Mesendoderm (in vitro differentiated cells): Measurements from ENCODE around the gene PPP6R3.

Source experiments
- DNase-seq: peaks from one replicate; pipeline ENCODE4 v3.0.0; 2013
- H2AK5ac ChIP-seq: 2 replicates; pipeline ENCODE4 v1.6.1; 2013; ENCODE audit warnings: low read length, inconsistent platforms
- H2BK120ac ChIP-seq: 2 replicates; pipeline ENCODE4 v1.6.1; 2013; ENCODE audit warnings: low read depth, mild to moderate bottlenecking, low read length, moderate library complexity, mixed read lengths
- H2BK15ac ChIP-seq: replicated peaks from 2 replicates; pipeline ENCODE4 v1.6.1; 2013; ENCODE audit warnings: low read depth, mild to moderate bottlenecking, moderate library complexity
- H2BK5ac ChIP-seq: 2 replicates; pipeline ENCODE4 v1.6.1; 2013; ENCODE audit warnings: low read length, inconsistent platforms
- H3K18ac ChIP-seq: 2 replicates; pipeline ENCODE4 v1.6.1; 2013; ENCODE audit warnings: mild to moderate bottlenecking, low read length, mixed read lengths
- H3K23ac ChIP-seq: one replicate; pipeline ENCODE4 v1.6.1; 2013; ENCODE audit warnings: low read length
- H3K27ac ChIP-seq: 2 replicates; pipeline ENCODE4 v1.5.1; 2013; ENCODE audit warnings: low read depth, mild to moderate bottlenecking, inconsistent platforms, low read length, moderate library complexity
- H3K27me3 ChIP-seq: 2 replicates; pipeline ENCODE4 v1.6.1; 2013; ENCODE audit warnings: low read length, control low read depth, mild to moderate bottlenecking, inconsistent platforms; ENCODE audit not compliant: insufficient read depth, poor library complexity
- H3K36me3 ChIP-seq: 2 replicates; pipeline ENCODE4 v1.6.1; 2013; ENCODE audit warnings: low read length, inconsistent platforms; ENCODE audit not compliant: control insufficient read depth, insufficient read depth
- H3K4ac ChIP-seq: one replicate; pipeline ENCODE4 v1.6.1; 2013; ENCODE audit warnings: low read depth, mild to moderate bottlenecking, low read length, moderate library complexity
- H3K4me1 ChIP-seq: 2 replicates; pipeline ENCODE4 v1.6.1; 2013; ENCODE audit warnings: low read depth, low read length, inconsistent platforms; ENCODE audit not compliant: control insufficient read depth
- H3K4me2 ChIP-seq: 2 replicates; pipeline ENCODE4 v1.6.1; 2013; ENCODE audit warnings: low read length
- H3K4me3 ChIP-seq: 2 replicates; pipeline ENCODE4 v1.5.1; 2013; ENCODE audit warnings: mild to moderate bottlenecking, low read length
- H3K56ac ChIP-seq: one replicate; pipeline ENCODE4 v1.6.1; 2013; ENCODE audit warnings: low read length
- H3K79me1 ChIP-seq: 2 replicates; pipeline ENCODE4 v1.6.1; 2013; ENCODE audit warnings: low read length, inconsistent platforms
- H3K79me2 ChIP-seq: 2 replicates; pipeline ENCODE4 v1.6.1; 2013; ENCODE audit warnings: mild to moderate bottlenecking, low read length; ENCODE audit not compliant: control insufficient read depth, insufficient read depth
- H3K9ac ChIP-seq: 2 replicates; pipeline ENCODE4 v1.6.1; 2013; ENCODE audit warnings: low read length, inconsistent platforms
- H4K5ac ChIP-seq: one replicate; pipeline ENCODE4 v1.6.1; 2013; ENCODE audit warnings: low read length
- H4K8ac ChIP-seq: one replicate; pipeline ENCODE4 v1.6.1; 2013; ENCODE audit warnings: low read depth, mild to moderate bottlenecking, control low read depth, low read length, moderate library complexity
- WGBS: extraction: QIAGEN DNeasy Blood & Tissue Kit; methylation state at CpG from one replicate; pipeline ENCODE4 v1.1.7; 2013; ENCODE audit warnings: low lambda C conversion rate, missing lambda C conversion rate; ENCODE audit not compliant: insufficient coverage; ENCODE audit errors: extremely low coverage; 5-methylcytosine and 5-hydroxymethylcytosine counted together

Gene PPP6R3

GRCh38 chr11:68658097-68658496, 197.5 kb downstream of the PPP6R3 start:
- Histone ChIP-seq H3K36me3 (no peaks in the 10 kb centered on the region), H3K4me2 (no peak overlapping the region), H2AK5ac (no peak overlapping the region), H3K9ac (no peak overlapping the region), H3K4me3 (no peak overlapping the region), H3K4ac (no peak overlapping the region), H3K18ac (no peak overlapping the region), H4K8ac (no peak overlapping the region), H3K79me2 (no peaks in the 10 kb centered on the region), H3K27me3 (no peaks in the 10 kb centered on the region), H3K4me1 (no peaks in the 10 kb centered on the region), H4K5ac (no peak overlapping the region), H2BK5ac (no peak overlapping the region), H2BK120ac (no peak overlapping the region), H2BK15ac (no peak overlapping the region), H3K27ac (no peak overlapping the region), H3K56ac (no peak overlapping the region), H3K79me1 (no peaks in the 10 kb centered on the region), H3K23ac (no peak overlapping the region)
- no CpG with 5 or more reads among the region's 8 CpGs for WGBS
- DNase-seq, result no peak

GRCh38 chr11:68658661-68659060, 198.1 kb downstream of the PPP6R3 start:
- WGBS, result no CpG with 5 or more reads among the region's 13 CpGs
- H3K36me3 ChIP-seq, result no peaks in the 10 kb centered on the region
- no peak overlapping the region for H4K8ac ChIP-seq
- no peak overlapping the region for H2AK5ac ChIP-seq
- H4K5ac ChIP-seq, result no peak overlapping the region
- H3K4me1 ChIP-seq, result no peaks in the 10 kb centered on the region
- H3K4me2 ChIP-seq, result no peak overlapping the region
- no peak overlapping the region for H3K18ac ChIP-seq
- no peak overlapping the region for H3K4me3 ChIP-seq
- no peaks in the 10 kb centered on the region for H3K79me1 ChIP-seq
- H2BK5ac ChIP-seq, result no peak overlapping the region
- no peaks in the 10 kb centered on the region for H3K27me3 ChIP-seq
- no peak overlapping the region for H3K4ac ChIP-seq
- H3K56ac ChIP-seq, result no peak overlapping the region
- H2BK15ac ChIP-seq, result no peak overlapping the region
- no peak overlapping the region for H3K9ac ChIP-seq
- no peak overlapping the region for H3K27ac ChIP-seq
- no peak overlapping the region for H3K23ac ChIP-seq
- no peak for DNase-seq
- H3K79me2 ChIP-seq, result no peaks in the 10 kb centered on the region
- H2BK120ac ChIP-seq, result no peak overlapping the region

DNA sequence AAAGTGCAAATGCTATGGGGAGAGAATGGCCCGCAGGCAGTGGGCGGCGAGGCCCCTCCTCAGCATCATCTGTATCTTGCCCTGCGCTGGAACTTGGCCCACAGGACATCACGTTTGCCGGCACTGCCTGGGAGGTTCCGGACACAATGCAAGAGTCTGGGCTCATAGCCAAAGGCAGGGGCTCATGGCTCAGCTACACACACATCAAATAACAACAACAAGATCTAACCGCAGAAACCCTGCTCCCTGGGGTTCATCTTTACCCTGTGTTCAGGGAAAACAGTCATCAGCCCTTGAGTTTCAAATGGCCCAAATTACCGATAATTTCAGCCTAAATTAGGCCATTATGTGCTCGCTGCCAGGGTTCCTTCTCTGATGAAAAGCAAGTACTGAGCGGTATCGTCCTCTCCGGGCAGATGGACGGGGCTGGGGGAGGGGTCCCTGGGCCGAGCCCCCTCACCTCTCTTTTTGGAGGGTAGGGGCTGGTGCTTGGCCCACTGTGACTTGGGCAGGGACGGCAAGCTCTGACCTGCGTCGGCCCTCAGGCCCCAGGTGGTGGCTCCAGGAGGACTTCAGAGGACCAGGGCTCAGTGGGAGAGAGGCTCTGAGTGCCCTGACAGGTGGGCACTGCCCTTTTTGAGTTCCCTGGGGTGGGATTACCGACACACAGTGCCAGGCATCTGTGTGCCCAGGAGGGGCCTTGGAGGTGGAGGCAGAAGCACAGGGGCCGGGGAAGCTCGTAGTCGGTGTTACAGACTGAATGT, 198.8 kb downstream of the PPP6R3 start:
- H3K27ac ChIP-seq, result no peak overlapping the region

DNA sequence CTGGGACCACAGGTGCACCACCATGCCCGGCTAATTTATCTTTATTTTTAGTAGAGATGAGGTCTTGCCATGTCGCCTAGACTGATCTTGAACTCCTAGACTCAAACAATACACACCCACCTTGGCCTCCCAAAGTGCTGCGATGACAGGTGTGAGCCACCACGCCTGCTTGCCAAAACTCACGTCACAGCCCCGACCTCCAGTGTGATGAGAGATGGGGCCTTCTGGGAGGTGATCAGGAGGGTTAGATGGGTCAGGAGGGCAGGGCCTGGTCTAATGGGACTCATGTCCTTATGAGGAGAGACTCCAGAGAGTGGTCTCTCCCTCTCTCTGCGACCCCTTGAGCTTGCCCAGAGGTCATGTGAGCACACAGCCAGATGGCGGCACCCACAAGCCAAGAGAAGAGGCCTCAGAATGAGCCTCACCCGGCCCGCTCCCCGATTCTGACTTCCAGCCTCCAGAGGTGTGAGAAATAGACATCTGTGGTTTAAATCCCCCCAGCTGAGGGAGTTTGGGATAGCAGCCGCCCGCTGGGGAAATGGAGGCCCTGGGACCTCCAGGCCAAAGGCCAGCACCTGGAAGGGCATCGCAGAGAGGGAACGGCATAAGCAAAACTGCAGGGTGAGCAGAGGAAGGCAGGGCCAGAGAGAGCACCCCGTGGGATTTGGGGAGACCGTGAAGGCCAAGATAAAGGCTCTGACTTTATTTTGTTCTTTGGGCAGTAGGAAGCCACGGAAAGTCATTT, 199.7 kb downstream of the PPP6R3 start:
- no CpG with 5 or more reads among the region's 18 CpGs for WGBS
- H3K27me3 ChIP-seq, result no peaks in the 10 kb centered on the region

More for the DNA sequence above, 198.8 kb downstream of the PPP6R3 start:
- H3K4me1 ChIP-seq, result no peaks in the 10 kb centered on the region
- H3K79me2 ChIP-seq, result no peaks in the 10 kb centered on the region
- no peak overlapping the region for H2BK5ac ChIP-seq
- no peak overlapping the region for H3K4me3 ChIP-seq
- no peak overlapping the region for H3K9ac ChIP-seq
- H3K36me3 ChIP-seq, result no peaks in the 10 kb centered on the region
- no peak overlapping the region for H2BK120ac ChIP-seq
- H3K27me3 ChIP-seq, result no peaks in the 10 kb centered on the region
- no peak overlapping the region for H3K56ac ChIP-seq
- H2BK15ac ChIP-seq, result no peak overlapping the region
- no peak overlapping the region for H2AK5ac ChIP-seq
- no peak overlapping the region for H3K4me2 ChIP-seq
- H4K8ac ChIP-seq, result no peak overlapping the region
- H3K4ac ChIP-seq, result no peak overlapping the region
- no peaks in the 10 kb centered on the region for H3K79me1 ChIP-seq
- WGBS, result no CpG with 5 or more reads among the region's 22 CpGs
- H3K18ac ChIP-seq, result no peak overlapping the region
- H3K23ac ChIP-seq, result no peak overlapping the region
- no peak overlapping the region for H4K5ac ChIP-seq
- DNase-seq, result no peak

GRCh38 chr11:68661014-68661413, 200.5 kb downstream of the PPP6R3 start:
- Histone ChIP-seq H2BK120ac (no peak overlapping the region), H3K9ac (no peak overlapping the region), H4K8ac (no peak overlapping the region), H3K4ac (no peak overlapping the region), H3K23ac (no peak overlapping the region), H2BK15ac (no peak overlapping the region), H4K5ac (no peak overlapping the region), H3K4me1 (no peaks in the 10 kb centered on the region), H2AK5ac (no peak overlapping the region), H3K4me2 (no peak overlapping the region), H3K79me2 (no peaks in the 10 kb centered on the region), H3K56ac (no peak overlapping the region), H2BK5ac (no peak overlapping the region), H3K27ac (no peak overlapping the region), H3K36me3 (no peaks in the 10 kb centered on the region), H3K27me3 (no peaks in the 10 kb centered on the region), H3K79me1 (no peaks in the 10 kb centered on the region), H3K18ac (no peak overlapping the region), H3K4me3 (no peak overlapping the region)
- WGBS, result no CpG with 5 or more reads among the region's 15 CpGs
- DNase-seq, result no peak

More for the DNA sequence above, 199.7 kb downstream of the PPP6R3 start:
- Histone ChIP-seq H3K27ac (no peak overlapping the region), H3K36me3 (no peaks in the 10 kb centered on the region), H3K4me2 (no peak overlapping the region), H4K5ac (no peak overlapping the region), H3K18ac (no peak overlapping the region), H2BK15ac (no peak overlapping the region), H4K8ac (no peak overlapping the region), H3K9ac (no peak overlapping the region), H2AK5ac (no peak overlapping the region), H3K56ac (no peak overlapping the region), H3K4me3 (no peak overlapping the region), H3K4ac (no peak overlapping the region), H2BK5ac (no peak overlapping the region), H2BK120ac (no peak overlapping the region), H3K4me1 (no peaks in the 10 kb centered on the region), H3K23ac (no peak overlapping the region), H3K79me1 (no peaks in the 10 kb centered on the region), H3K79me2 (no peaks in the 10 kb centered on the region)
- DNase-seq, result no peak
